Measurements from ENCODE around the gene ANKRD13A.

The ANKRD13A gene

DNA sequence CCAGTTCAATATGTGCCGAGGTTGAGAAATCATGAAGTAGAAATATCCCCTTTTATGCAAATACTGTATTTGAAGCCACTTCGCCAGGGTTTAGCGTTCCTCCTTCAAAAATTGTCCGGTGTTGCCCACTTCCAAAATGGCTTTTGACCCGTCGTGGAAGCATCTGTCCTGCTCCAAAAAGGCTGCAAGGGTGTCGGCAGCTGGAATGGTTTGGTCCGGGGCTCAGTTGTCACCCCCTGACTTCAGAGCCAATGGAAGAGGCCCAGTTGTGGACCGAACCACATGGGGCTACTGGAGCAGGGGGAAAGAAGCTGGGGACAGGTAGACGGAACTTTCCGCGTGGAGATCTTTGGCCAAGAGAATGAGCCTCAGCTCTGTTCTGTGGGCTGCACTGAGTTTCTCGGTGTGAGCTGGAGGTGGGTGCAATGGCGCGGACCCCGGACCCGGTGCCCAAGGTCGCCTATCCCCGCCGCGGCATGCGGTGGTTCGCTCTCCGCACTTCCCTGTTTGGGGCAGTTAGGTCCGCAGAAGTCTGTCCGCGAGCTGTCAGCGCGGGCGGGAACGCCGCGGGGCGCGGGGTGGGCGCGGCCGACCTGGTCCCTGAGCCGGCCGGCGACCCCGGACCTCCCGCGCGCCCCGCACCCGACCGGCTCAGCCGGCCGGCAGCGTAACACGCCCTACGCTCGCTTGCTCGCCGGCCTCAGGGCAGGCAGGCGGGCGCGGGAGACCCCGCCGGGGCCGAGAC, at the start of gene ANKRD13A:
TSS of gene ANKRD13A (plus strand) at position 527 of the 745 bp plus-strand sequence. CDS start 259 bp downstream, outside the sequence.
- Histone ChIP-seq H3K9ac (ENCODE audit: low read depth, low read length) (peak within 1 kb of the TSS; percentile 98), H3K27me3 (ENCODE audit: control insufficient read depth, insufficient read depth, low read length) (peaks cover 9% of the 10 kb centered on the region), H3K36me3 (ENCODE audit: control insufficient read depth, insufficient read depth, low read length) (no peaks in the 10 kb centered on the region), H3K27ac (ENCODE audit: low read depth, low read length) (peak within 1 kb of the TSS; percentile 85), H3K4me1 (ENCODE audit: control insufficient read depth, insufficient read depth, low read length) (peaks cover 14% of the 10 kb centered on the region), H3K4me3 (ENCODE audit: low read depth, low read length) (peak within 1 kb of the TSS; percentile 93), H3K9me3 (ENCODE audit: control insufficient read depth, insufficient read depth, low read length) (no peaks in the 10 kb centered on the region)

DNA sequence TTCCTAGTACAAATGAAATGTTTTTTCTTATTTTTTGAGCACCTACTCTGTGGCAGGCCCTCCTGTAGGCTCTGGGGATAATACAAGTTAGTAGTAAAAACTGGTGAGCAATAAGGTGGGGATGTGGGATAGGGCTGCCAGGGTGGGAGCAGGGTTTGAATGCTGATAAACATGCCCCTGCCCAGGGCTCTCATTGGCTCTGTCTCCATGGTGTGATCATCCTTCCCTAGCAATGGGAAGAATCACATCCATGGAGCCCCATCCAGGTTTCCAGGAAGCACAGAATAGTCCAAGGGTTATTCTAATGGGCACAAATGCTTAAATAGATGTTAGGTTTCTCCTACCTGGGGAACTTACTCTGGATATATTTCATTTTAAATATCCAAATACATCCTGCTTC, 48.6 kb upstream of the ANKRD13A start:
- Histone ChIP-seq H3K9ac (ENCODE audit: low read depth, low read length) (no peak overlapping the region), H3K4me1 (ENCODE audit: control insufficient read depth, insufficient read depth, low read length) (peaks cover 16% of the 10 kb centered on the region), H3K27ac (ENCODE audit: low read depth, low read length) (peak overlapping the region; percentile 10), H3K4me3 (ENCODE audit: low read depth, low read length) (no peak overlapping the region), H3K27me3 (ENCODE audit: control insufficient read depth, insufficient read depth, low read length) (no peaks in the 10 kb centered on the region), H3K9me3 (ENCODE audit: control insufficient read depth, insufficient read depth, low read length) (no peaks in the 10 kb centered on the region), H3K36me3 (ENCODE audit: control insufficient read depth, insufficient read depth, low read length) (peaks cover 51% of the 10 kb centered on the region)

DNA sequence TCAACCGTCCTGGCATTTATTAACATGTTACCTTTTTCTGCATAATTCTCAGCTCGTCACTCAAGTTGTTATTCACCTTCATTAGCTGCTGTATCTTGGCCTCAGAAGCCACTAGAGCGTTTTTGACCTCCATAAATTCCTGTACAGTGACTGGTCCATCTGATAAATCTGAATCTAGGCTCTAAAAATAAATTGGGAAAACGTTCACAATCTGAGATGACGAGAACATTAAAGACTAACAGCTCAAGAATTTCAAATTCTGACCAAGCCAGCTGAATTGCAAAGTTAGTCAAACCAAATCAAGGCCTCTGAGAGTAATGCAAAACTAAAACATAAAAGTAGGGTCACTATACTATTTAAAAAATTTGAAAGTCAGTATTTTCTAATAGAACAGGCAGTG, 48.1 kb upstream of the ANKRD13A start:
- Histone ChIP-seq H3K27ac (ENCODE audit: low read depth, low read length) (peak overlapping the region; percentile 10), H3K9ac (ENCODE audit: low read depth, low read length) (no peak overlapping the region), H3K4me3 (ENCODE audit: low read depth, low read length) (no peak overlapping the region), H3K9me3 (ENCODE audit: control insufficient read depth, insufficient read depth, low read length) (no peaks in the 10 kb centered on the region), H3K36me3 (ENCODE audit: control insufficient read depth, insufficient read depth, low read length) (peaks cover 51% of the 10 kb centered on the region), H3K4me1 (ENCODE audit: control insufficient read depth, insufficient read depth, low read length) (peaks cover 11% of the 10 kb centered on the region), H3K27me3 (ENCODE audit: control insufficient read depth, insufficient read depth, low read length) (no peaks in the 10 kb centered on the region)

DNA sequence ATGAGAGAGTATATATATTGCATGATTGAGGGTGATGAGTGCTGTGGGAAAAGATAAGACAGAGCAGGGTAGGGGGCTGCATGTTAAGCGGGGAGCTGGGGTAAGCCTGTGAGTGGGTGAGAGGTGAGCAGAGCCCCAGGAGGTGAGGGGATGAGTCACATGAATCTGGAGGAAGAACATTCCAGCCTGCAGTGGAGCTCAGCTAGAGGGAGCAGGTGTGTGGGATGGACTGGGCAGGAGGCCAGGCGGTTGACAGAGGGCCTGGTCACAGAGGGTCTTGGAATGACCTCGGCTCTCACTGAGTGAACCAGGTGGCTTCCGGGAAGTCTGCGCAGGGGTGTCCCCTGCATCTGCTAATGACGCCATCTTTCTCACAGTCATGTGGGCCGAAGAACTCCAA, 47.5 kb upstream of the ANKRD13A start:
- Histone ChIP-seq H3K27me3 (ENCODE audit: control insufficient read depth, insufficient read depth, low read length) (no peaks in the 10 kb centered on the region), H3K4me3 (ENCODE audit: low read depth, low read length) (no peak overlapping the region), H3K4me1 (ENCODE audit: control insufficient read depth, insufficient read depth, low read length) (peaks cover 5% of the 10 kb centered on the region), H3K9me3 (ENCODE audit: control insufficient read depth, insufficient read depth, low read length) (no peaks in the 10 kb centered on the region), H3K9ac (ENCODE audit: low read depth, low read length) (no peak overlapping the region), H3K36me3 (ENCODE audit: control insufficient read depth, insufficient read depth, low read length) (peaks cover 51% of the 10 kb centered on the region), H3K27ac (ENCODE audit: low read depth, low read length) (peak overlapping the region; percentile 49)

DNA sequence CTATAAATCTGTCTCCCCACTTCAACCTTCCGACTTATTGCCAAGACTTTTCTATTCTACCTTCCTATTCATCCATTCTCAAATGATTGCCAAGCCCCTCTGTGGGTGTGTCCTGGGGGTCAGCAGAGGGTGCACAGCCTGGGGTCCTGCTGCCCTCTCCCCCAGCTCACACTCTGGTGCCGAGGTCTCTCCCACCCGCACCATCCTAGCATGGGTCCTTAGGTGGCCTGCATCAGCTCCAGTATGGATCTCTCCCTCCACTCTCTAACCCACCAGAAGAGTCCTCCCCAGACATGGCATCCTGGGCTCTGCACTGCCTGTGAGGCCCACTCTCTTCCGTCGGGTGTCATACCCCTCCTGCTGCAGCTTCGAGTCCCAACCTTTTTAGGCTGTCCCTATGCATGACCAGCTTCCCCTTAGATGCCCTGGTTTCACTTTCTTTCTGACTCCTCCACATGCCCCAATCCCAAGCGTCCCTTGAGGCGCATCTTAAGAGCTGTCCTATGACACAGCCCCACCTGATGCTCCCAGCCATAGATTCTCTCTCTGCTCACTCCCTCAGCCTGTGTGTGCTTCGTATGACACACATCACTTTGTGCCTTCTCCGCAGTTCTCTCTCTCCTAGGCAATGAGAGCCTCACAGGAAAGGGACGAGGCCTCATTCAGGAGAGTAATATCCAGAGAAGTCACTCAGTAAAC, 46.9 kb upstream of the ANKRD13A start:
- no peaks in the 10 kb centered on the region; the same call in 1 of the 2 replicates for H3K4me1 ChIP-seq (ENCODE audit: control insufficient read depth, insufficient read depth, low read length)
- no peaks in the 10 kb centered on the region for H3K27me3 ChIP-seq (ENCODE audit: control insufficient read depth, insufficient read depth, low read length)
- no peak overlapping the region for H3K9ac ChIP-seq (ENCODE audit: low read depth, low read length)
- H3K36me3 ChIP-seq (ENCODE audit: control insufficient read depth, insufficient read depth, low read length) = peaks cover 46% of the 10 kb centered on the region
- H3K4me3 ChIP-seq (ENCODE audit: low read depth, low read length) = no peak overlapping the region
- peak overlapping the region; percentile 49 for H3K27ac ChIP-seq (ENCODE audit: low read depth, low read length)
- no peaks in the 10 kb centered on the region for H3K9me3 ChIP-seq (ENCODE audit: control insufficient read depth, insufficient read depth, low read length)

DNA sequence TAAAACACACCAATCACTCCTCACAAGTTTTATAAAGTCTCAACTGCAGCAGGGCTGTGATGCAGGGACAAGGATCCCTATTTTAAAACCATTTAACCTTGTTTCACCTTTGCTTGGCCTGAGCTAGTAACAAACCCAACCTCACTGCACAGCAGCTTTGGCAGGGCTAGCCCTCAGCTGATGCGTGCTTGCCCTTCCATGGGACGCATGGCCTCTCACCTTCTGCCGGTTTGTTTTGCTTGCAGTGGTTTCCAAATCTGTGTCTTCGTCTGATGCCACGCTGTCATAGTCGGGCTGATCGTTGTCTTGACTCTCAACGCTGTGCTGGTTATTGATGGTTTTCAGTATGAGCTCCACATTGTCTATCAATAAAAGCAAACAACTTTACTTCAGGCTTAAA, 46.4 kb upstream of the ANKRD13A start:
- H3K36me3 ChIP-seq (ENCODE audit: control insufficient read depth, insufficient read depth, low read length) = peaks cover 41% of the 10 kb centered on the region
- no peaks in the 10 kb centered on the region; the same call in 1 of the 2 replicates for H3K4me1 ChIP-seq (ENCODE audit: control insufficient read depth, insufficient read depth, low read length)
- H3K27ac ChIP-seq (ENCODE audit: low read depth, low read length) = no peak overlapping the region
- no peaks in the 10 kb centered on the region for H3K27me3 ChIP-seq (ENCODE audit: control insufficient read depth, insufficient read depth, low read length)
- no peak overlapping the region for H3K9ac ChIP-seq (ENCODE audit: low read depth, low read length)
- no peaks in the 10 kb centered on the region for H3K9me3 ChIP-seq (ENCODE audit: control insufficient read depth, insufficient read depth, low read length)
- no peak overlapping the region for H3K4me3 ChIP-seq (ENCODE audit: low read depth, low read length)

DNA sequence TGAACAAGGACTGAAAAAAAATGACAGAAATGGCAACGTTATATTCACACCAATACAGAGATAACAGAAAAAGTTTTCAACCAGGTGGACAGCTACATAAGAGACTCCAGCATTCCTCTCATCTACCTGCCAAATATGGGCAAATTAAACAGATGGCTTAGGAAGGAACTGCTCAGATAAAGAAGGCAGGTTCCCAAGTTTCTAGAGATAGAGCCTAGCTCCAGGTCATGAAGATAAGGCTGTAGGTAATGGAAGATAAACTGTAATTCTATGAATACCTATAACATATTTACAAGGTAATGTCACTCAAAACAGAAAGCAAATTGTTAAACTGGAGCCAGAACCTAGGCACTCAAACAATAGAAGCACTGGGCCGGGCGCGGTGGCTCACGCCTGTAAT, 45.6 kb upstream of the ANKRD13A start:
- Histone ChIP-seq H3K36me3 (ENCODE audit: control insufficient read depth, insufficient read depth, low read length) (peaks cover 36% of the 10 kb centered on the region), H3K4me1 (ENCODE audit: control insufficient read depth, insufficient read depth, low read length) (no peaks in the 10 kb centered on the region; the same call in 1 of the 2 replicates), H3K4me3 (ENCODE audit: low read depth, low read length) (no peak overlapping the region), H3K27me3 (ENCODE audit: control insufficient read depth, insufficient read depth, low read length) (no peaks in the 10 kb centered on the region), H3K9me3 (ENCODE audit: control insufficient read depth, insufficient read depth, low read length) (no peaks in the 10 kb centered on the region), H3K27ac (ENCODE audit: low read depth, low read length) (no peak overlapping the region), H3K9ac (ENCODE audit: low read depth, low read length) (no peak overlapping the region)

DNA sequence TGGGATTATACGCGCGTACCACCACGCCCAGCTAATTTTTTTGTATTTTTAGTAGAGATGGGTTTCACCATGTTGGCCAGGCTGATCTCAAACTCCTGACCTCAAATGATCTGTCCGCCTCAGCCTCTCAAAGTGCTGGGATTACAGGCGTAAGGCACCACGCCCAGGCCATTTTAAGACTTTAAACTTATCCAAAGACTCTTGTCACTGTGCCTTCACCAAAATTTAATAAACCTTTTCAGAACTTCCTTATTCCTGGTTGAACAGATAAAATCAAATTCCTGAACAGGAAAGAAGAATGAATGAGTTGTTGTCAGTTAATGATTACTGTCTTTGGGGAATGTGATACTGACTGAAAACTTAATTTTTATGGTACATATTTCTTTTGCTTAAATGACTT, 40.9 kb upstream of the ANKRD13A start:
- H3K27ac ChIP-seq (ENCODE audit: low read depth, low read length) = no peak overlapping the region
- no peak overlapping the region for H3K4me3 ChIP-seq (ENCODE audit: low read depth, low read length)
- H3K27me3 ChIP-seq (ENCODE audit: control insufficient read depth, insufficient read depth, low read length) = no peaks in the 10 kb centered on the region
- peaks cover 19% of the 10 kb centered on the region for H3K36me3 ChIP-seq (ENCODE audit: control insufficient read depth, insufficient read depth, low read length)
- no peak overlapping the region for H3K9ac ChIP-seq (ENCODE audit: low read depth, low read length)
- H3K4me1 ChIP-seq (ENCODE audit: control insufficient read depth, insufficient read depth, low read length) = no peaks in the 10 kb centered on the region
- no peaks in the 10 kb centered on the region for H3K9me3 ChIP-seq (ENCODE audit: control insufficient read depth, insufficient read depth, low read length)

DNA sequence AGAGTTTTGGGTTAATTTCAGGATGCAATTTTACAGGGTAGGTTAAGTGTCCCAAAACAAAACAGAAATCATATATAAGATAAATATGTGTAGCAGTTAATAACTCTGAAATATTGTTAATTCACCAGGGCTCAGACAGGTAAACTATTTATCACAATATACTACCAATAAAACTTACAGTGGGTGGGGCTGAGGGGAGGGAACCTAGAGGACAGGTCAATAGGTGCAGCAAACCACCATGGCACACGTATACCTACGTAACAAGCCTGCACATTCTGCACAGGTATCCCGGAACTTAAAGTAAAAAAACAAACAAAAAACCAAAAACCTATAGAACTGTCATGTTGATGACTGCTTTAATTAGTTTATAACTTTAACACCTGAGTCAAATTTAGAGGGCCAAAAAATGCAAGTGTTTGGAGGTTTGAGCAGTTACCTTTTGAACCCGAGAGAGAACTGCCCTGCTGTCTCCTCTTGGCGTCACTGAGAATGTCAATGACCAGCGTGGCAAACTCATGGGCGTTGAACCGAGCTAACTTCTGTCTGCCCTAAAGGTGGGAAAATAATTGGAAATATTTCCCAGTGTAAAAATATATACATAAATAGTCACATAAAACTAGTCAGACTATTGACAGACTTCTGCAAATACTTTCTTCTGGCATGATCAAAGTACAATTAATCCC, 39.7 kb upstream of the ANKRD13A start:
- peaks cover 25% of the 10 kb centered on the region for H3K36me3 ChIP-seq (ENCODE audit: control insufficient read depth, insufficient read depth, low read length)
- H3K9me3 ChIP-seq (ENCODE audit: control insufficient read depth, insufficient read depth, low read length) = no peaks in the 10 kb centered on the region
- H3K4me3 ChIP-seq (ENCODE audit: low read depth, low read length) = no peak overlapping the region
- H3K9ac ChIP-seq (ENCODE audit: low read depth, low read length) = no peak overlapping the region
- H3K27ac ChIP-seq (ENCODE audit: low read depth, low read length) = no peak overlapping the region
- H3K4me1 ChIP-seq (ENCODE audit: control insufficient read depth, insufficient read depth, low read length) = no peaks in the 10 kb centered on the region
- H3K27me3 ChIP-seq (ENCODE audit: control insufficient read depth, insufficient read depth, low read length) = no peaks in the 10 kb centered on the region

DNA sequence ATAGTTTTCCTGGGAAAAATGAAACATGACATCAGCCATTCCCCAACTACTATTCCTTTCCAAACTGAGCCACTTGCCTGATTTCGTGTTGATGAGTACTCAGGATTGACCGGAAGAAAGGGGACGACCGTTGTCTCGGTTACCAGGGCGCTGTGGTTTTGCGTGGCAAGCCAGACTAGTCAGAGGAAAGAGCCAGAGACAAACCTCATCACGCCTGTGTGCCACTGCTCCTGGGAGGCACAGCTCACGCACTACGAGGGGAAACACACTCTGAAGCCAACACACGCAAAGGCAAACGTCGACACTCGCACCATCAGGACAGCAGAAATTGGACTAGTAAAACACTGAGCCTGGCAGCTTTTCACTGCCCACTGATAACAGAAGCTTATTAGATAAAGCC, 38.0 kb upstream of the ANKRD13A start:
- H3K36me3 ChIP-seq (ENCODE audit: control insufficient read depth, insufficient read depth, low read length) = peaks cover 36% of the 10 kb centered on the region
- H3K27me3 ChIP-seq (ENCODE audit: control insufficient read depth, insufficient read depth, low read length) = no peaks in the 10 kb centered on the region
- H3K9ac ChIP-seq (ENCODE audit: low read depth, low read length) = no peak overlapping the region
- no peak overlapping the region for H3K4me3 ChIP-seq (ENCODE audit: low read depth, low read length)
- no peaks in the 10 kb centered on the region for H3K9me3 ChIP-seq (ENCODE audit: control insufficient read depth, insufficient read depth, low read length)
- H3K4me1 ChIP-seq (ENCODE audit: control insufficient read depth, insufficient read depth, low read length) = no peaks in the 10 kb centered on the region
- no peak overlapping the region for H3K27ac ChIP-seq (ENCODE audit: low read depth, low read length)

DNA sequence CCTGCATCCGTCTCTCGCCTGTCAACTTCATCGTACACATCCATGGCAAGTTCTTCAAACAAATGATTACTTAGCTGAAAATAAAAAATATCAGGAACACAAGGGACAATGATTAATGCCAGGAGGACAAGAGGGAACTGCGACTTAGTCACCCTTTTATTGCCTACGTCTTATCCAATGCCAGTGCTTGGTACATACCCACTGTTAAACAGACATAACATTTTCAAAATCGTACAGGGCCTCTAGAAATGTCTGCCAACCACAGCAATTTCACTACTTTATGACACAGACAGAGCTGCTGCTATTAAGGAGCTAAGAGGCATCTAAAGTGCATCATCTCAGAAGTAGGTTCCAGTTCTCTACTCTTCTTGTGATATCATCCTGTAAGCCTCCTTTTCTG, 37.6 kb upstream of the ANKRD13A start:
- no peak overlapping the region for H3K9ac ChIP-seq (ENCODE audit: low read depth, low read length)
- no peaks in the 10 kb centered on the region for H3K9me3 ChIP-seq (ENCODE audit: control insufficient read depth, insufficient read depth, low read length)
- H3K4me1 ChIP-seq (ENCODE audit: control insufficient read depth, insufficient read depth, low read length) = no peaks in the 10 kb centered on the region
- no peaks in the 10 kb centered on the region for H3K27me3 ChIP-seq (ENCODE audit: control insufficient read depth, insufficient read depth, low read length)
- H3K27ac ChIP-seq (ENCODE audit: low read depth, low read length) = no peak overlapping the region
- H3K36me3 ChIP-seq (ENCODE audit: control insufficient read depth, insufficient read depth, low read length) = peaks cover 36% of the 10 kb centered on the region
- no peak overlapping the region for H3K4me3 ChIP-seq (ENCODE audit: low read depth, low read length)

All from HUES48 (cell line).